ENCODE data around the gene ASB4.

Gene ASB4

GRCh38 chr7:95473276-95473985, 12.3 kb upstream of the ASB4 start:
- DNase-seq (ENCODE audit: low read depth in 1 of 2, low spot score in 1 of 2): no peak
- Histone ChIP-seq H3K27ac (replicated peaks) (no peak overlapping the region), H3K4me3 (replicated peaks; ENCODE audit: insufficient read depth, low read length) (no peak overlapping the region), H3K27me3 (ENCODE audit: insufficient read depth, poor library complexity, severe bottlenecking) (no peaks in the 10 kb centered on the region)
- no peak for TF ChIP-seq CTCF (IDR thresholded peaks at IDR 0.05; ENCODE audit: insufficient read depth, low read length)
- no peak for TF ChIP-seq POLR2AphosphoS5 (IDR thresholded peaks at IDR 0.05; ENCODE audit: low read depth)
- TF ChIP-seq REST (IDR thresholded peaks at IDR 0.05; ENCODE audit: insufficient replicate concordance, low read depth): no peak
- no peak for TF ChIP-seq SPI1 (IDR thresholded peaks at IDR 0.05; ENCODE audit: borderline replicate concordance, low read depth)
- no peak for TF ChIP-seq GABPA (IDR thresholded peaks at IDR 0.05; ENCODE audit: low read depth)

GRCh38 chr7:95476072-95476847, 9.5 kb upstream of the ASB4 start:
- no peak for DNase-seq (ENCODE audit: low read depth in 1 of 2, low spot score in 1 of 2)
- Histone ChIP-seq H3K27ac (replicated peaks) (no peak overlapping the region), H3K27me3 (ENCODE audit: insufficient read depth, poor library complexity, severe bottlenecking) (no peaks in the 10 kb centered on the region), H3K4me3 (replicated peaks; ENCODE audit: insufficient read depth, low read length) (no peak overlapping the region)
- TF ChIP-seq GABPA (IDR thresholded peaks at IDR 0.05; ENCODE audit: low read depth): no peak
- TF ChIP-seq SPI1 (IDR thresholded peaks at IDR 0.05; ENCODE audit: borderline replicate concordance, low read depth): no peak
- no peak for TF ChIP-seq REST (IDR thresholded peaks at IDR 0.05; ENCODE audit: insufficient replicate concordance, low read depth)
- no peak for TF ChIP-seq POLR2AphosphoS5 (IDR thresholded peaks at IDR 0.05; ENCODE audit: low read depth)
- no peak for TF ChIP-seq CTCF (IDR thresholded peaks at IDR 0.05; ENCODE audit: insufficient read depth, low read length)

GRCh38 chr7:95476904-95477594, 8.7 kb upstream of the ASB4 start:
- TF ChIP-seq POLR2AphosphoS5 (IDR thresholded peaks at IDR 0.05; ENCODE audit: low read depth) (no peak), CTCF (IDR thresholded peaks at IDR 0.05; ENCODE audit: insufficient read depth, low read length) (peak; percentile 38)
- Histone ChIP-seq H3K27ac (replicated peaks) (no peak overlapping the region), H3K4me3 (replicated peaks; ENCODE audit: insufficient read depth, low read length) (no peak overlapping the region), H3K27me3 (ENCODE audit: insufficient read depth, poor library complexity, severe bottlenecking) (no peaks in the 10 kb centered on the region)
- peak; percentile 17 to 48 for DNase-seq (ENCODE audit: low read depth in 1 of 2, low spot score in 1 of 2)

Measured in HL-60 (cell line).